Ovary (tissue), 9 donors: Measurements from ENCODE around the gene SULT6B1. TPM values are rescaled to one million over a fixed set of nuclear protein-coding genes. Genes with fewer than 3 reads are reported as not detected.

Experiments
- DNase-seq, 5 donors: peaks; one replicate each; pipeline ENCODE4 v3.0.0-alpha.2; 2019 to 2020
- H3K27ac ChIP-seq, 2 donors: fragments of 200-600 bp; one replicate each; pipeline versions ENCODE4 v1.5.1 to v1.8.0; 2019 to 2022
- H3K27me3 ChIP-seq: fragments of 200-600 bp; one replicate; pipeline ENCODE4 v1.8.0; 2022
- H3K36me3 ChIP-seq: fragments of 200-600 bp; sonication (generic); one replicate; pipeline ENCODE4 v1.5.1; 2019
- H3K4me1 ChIP-seq: one replicate; pipeline ENCODE4 v1.8.1; 2013; ENCODE audit warnings: mild to moderate bottlenecking, moderate library complexity; ENCODE audit not compliant: insufficient read depth
- H3K4me3 ChIP-seq: fragments of 200-600 bp; sonication (generic); one replicate; pipeline ENCODE4 v1.5.1; 2017
- H3K9me3 ChIP-seq, 2 donors: fragments of 200-600 bp in 1 of 2; sonication (generic) in 1 of 2; one replicate each; pipeline versions ENCODE4 v1.5.1 to v1.8.1; 2013 to 2019; ENCODE audit warnings: mild to moderate bottlenecking in 1 of 2, moderate library complexity in 1 of 2
- EP300 ChIP-seq: sonication (generic); formaldehyde crosslinking; IDR thresholded peaks from one replicate; pipeline ENCODE4 v1.6.1; 2017; ENCODE audit warnings: antibody characterized with exemption
- POLR2A ChIP-seq: fragments of 450-650 bp; IDR thresholded peaks from one replicate; pipeline ENCODE4 v1.6.1; 2017; ENCODE audit warnings: antibody characterized with exemption, mild to moderate bottlenecking, moderate library complexity
- WGBS, 3 donors: extraction: QIAGEN DNeasy Blood & Tissue Kit in 1 of 3; methylation state at CpG; one replicate each; pipeline versions ENCODE4 v1.1.5 to v1.1.7; 2013 to 2017; 5-methylcytosine and 5-hydroxymethylcytosine counted together
- intact Hi-C, 4 donors: fragments of 100-400 bp; cut with DNase I; formaldehyde crosslinking; loops; one replicate each; pipeline versions ENCODE4 v1.11.0 to v1.15.1; 2022 to 2023
- polyA plus RNA-seq, 2 donors: library from polyadenylated mRNA; stranded (reverse); fragments of 200-250 nt in 1 of 2; fragments of 350-450 nt in 1 of 2; fragmentation: Illumina TruSeq in 1 of 2; extraction: RNeasy Lipid Tissue Mini Kit (QIAGEN cat#74804) in 1 of 2; gene quantifications; one replicate each; pipeline ENCODE4 v1.2.3, GENCODE V29; 2013 to 2014
- total RNA-seq, 7 donors: library from RNA; depleted of rRNA in 2 of 7; stranded (reverse); fragments of >200 nt in 2 of 7; fragmentation: NEBNext Ultra II Directional in 3 of 7; extraction: Animal tissue kit (Norgen Biotek cat#: 25700) in 3 of 7; gene quantifications; one replicate each; pipeline versions ENCODE4 v1.1.0 to v1.2.4, GENCODE V29; 2016 to 2023
- TF ChIP-seq, protein P1 (sequence below), 3 donors: fragments of 450-650 bp in 2 of 3; fragments of 200-600 bp in 1 of 3; IDR thresholded peaks; one replicate each; pipeline versions ENCODE4 v1.5.1 to v1.8.0; 2016 to 2022; ENCODE audit warnings: antibody characterized with exemption in 3 of 3, mild to moderate bottlenecking in 1 of 3
- donor health status: DM: no; HTN: no; CAD: no; lungs with moderate emphysema.
- donor health status: DM: no; HTN: no; CAD: no.
- donor health status: Bipolar disorder and iron deficiency.
- donor health status: DM: yes; HTN: yes; CAD: no.
- donor health status: DM: no; HTN: no; CAD: no.
- donor health status: DM: yes; HTN: yes; CAD: no.

Gene SULT6B1
- total and polyA plus RNA-seq, 9 donors, result not detected

DNA sequence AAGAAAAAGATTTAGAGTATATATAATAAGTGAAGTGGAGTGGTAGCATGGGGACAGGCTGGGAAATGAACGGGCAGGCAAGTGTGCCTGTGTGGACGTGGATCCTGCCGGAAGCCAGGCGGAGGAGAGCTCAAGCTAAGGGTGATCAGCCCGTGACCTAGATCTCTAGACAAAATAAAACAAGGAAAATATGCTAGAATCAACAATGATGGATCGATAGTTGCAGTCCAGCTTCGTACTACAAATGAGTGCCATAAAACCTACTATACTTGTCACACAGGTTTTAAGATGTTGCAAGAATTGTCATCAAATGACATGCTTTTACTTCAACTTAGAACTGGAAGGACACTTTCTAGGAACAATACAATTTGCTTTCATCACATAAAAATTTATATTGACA is 40.1 kb downstream of the SULT6B1 start:
- 92 to 95% (median 92%) methylated on average over 7 of the region's 7 CpGs for WGBS, 3 donors
- Histone ChIP-seq H3K27me3 (no peaks in the 10 kb centered on the region), H3K4me1 (peaks cover 4% of the 10 kb centered on the region), H3K9me3 (no peaks in the 10 kb centered on the region), H3K27ac (no peak overlapping the region), H3K36me3 (no peaks in the 10 kb centered on the region), H3K4me3 (no peak overlapping the region)
- no peak for DNase-seq
- intact Hi-C loops, result no loop called here
- TF ChIP-seq POLR2A, result no peak
- TF ChIP-seq, protein P1, sequence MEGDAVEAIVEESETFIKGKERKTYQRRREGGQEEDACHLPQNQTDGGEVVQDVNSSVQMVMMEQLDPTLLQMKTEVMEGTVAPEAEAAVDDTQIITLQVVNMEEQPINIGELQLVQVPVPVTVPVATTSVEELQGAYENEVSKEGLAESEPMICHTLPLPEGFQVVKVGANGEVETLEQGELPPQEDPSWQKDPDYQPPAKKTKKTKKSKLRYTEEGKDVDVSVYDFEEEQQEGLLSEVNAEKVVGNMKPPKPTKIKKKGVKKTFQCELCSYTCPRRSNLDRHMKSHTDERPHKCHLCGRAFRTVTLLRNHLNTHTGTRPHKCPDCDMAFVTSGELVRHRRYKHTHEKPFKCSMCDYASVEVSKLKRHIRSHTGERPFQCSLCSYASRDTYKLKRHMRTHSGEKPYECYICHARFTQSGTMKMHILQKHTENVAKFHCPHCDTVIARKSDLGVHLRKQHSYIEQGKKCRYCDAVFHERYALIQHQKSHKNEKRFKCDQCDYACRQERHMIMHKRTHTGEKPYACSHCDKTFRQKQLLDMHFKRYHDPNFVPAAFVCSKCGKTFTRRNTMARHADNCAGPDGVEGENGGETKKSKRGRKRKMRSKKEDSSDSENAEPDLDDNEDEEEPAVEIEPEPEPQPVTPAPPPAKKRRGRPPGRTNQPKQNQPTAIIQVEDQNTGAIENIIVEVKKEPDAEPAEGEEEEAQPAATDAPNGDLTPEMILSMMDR (IDR thresholded peaks at IDR 0.05), result no peak
- no peak for TF ChIP-seq EP300

DNA sequence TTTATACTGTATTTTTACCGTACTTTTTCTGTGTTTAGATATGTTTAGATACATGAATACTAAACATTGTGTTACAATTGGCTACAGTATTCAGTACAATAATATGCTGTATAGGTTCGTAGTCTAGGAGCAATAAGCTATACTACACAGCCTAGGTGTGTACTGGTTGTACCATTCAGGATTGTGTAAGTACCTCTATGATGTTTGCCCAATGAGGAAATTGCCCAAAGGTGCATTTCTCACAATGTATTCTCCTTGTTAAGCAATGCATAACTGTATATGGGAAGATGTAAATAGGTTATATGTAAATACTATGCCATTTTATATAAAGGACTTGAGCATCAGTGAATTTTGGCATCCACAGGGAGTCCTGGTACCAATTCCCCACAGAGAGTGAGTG is 42.4 kb downstream of the SULT6B1 start:
- WGBS, 3 donors, result 96 to 98% (median 96%) methylated on average over 2 of the region's 2 CpGs
- TF ChIP-seq EP300, result no peak
- intact Hi-C loops, result no loop called here
- DNase-seq, result no peak
- H3K9me3 ChIP-seq, result no peaks in the 10 kb centered on the region
- no peak overlapping the region for H3K27ac ChIP-seq
- no peak overlapping the region for H3K4me3 ChIP-seq
- H3K4me1 ChIP-seq, result no peaks in the 10 kb centered on the region
- no peaks in the 10 kb centered on the region for H3K27me3 ChIP-seq
- H3K36me3 ChIP-seq, result no peaks in the 10 kb centered on the region

DNA sequence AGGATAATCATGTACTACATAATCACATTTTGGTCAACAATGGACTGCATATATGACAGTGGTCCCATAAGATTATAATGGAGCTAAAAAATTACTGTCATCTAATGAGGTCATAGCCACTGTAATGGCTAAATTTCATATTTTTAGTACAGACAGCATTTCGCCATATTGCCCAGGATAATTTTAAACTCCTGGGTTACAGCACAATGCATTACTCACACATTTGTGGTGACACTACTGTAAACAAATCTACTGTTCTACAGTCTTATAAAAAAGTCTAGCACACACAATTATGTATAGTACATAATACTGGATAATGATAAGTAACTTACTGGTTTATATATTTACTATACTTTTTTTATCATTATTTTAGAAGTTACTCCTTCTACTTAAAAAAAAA is 44.5 kb downstream of the SULT6B1 start:
- no peak for DNase-seq
- WGBS, 3 donors, result 97 to 99% (median 98%) methylated on average over 1 of the region's 1 CpG
- TF ChIP-seq POLR2A, result no peak
- TF ChIP-seq, protein P1 (IDR thresholded peaks at IDR 0.05), result no peak
- TF ChIP-seq EP300, result no peak
- intact Hi-C loops, result no loop called here
- Histone ChIP-seq H3K4me3 (no peak overlapping the region), H3K36me3 (no peaks in the 10 kb centered on the region), H3K9me3 (no peaks in the 10 kb centered on the region), H3K27me3 (no peaks in the 10 kb centered on the region), H3K27ac (no peak overlapping the region), H3K4me1 (no peaks in the 10 kb centered on the region)

DNA sequence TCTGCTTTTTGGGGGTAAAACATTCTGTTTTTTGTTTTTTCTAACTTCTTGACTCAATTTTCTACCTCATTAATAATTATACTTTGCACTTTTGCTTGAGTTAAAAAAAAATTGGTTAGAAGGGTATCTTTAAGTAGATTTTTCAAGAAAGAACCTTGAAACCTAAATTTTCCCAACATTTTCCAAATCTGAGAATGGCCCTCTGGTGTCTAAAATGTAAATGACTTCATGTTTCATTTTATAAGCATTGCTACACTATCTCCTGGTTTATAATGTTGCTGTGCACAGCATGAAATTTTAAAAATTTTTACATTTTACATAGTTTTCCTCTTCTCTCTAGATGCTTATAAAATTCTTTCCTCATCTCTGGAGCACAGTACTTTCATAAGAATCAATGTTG is 45.9 kb downstream of the SULT6B1 start:
- no peaks in the 10 kb centered on the region for H3K36me3 ChIP-seq
- intact Hi-C loops, result no loop called here
- H3K27me3 ChIP-seq, result no peaks in the 10 kb centered on the region
- H3K9me3 ChIP-seq, result no peaks in the 10 kb centered on the region
- DNase-seq, result no peak
- H3K4me3 ChIP-seq, result no peak overlapping the region
- no peak overlapping the region for H3K27ac ChIP-seq
- H3K4me1 ChIP-seq, result no peaks in the 10 kb centered on the region
- TF ChIP-seq EP300 (no peak), POLR2A (no peak)
- TF ChIP-seq, protein P1 (IDR thresholded peaks at IDR 0.05), result no peak

DNA sequence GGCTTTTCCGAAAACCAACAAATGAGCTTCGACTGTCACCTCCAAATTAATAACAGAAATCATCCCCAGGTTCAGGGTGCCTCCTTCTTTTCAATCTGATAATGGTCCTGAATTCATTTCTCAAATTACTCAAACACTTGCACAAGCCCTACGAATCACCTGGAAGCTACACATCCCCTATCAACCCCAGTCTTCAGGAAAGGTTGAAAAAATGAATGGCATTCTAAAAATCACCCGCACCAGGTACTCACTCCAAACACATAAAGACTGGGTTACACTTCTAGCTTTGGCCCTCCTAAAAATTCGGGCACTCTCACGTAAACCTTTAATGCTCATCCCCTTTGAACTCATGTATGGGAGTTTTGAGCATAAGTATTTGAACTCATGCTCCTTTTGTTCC is 55.6 kb downstream of the SULT6B1 start:
- WGBS, 3 donors, result 95 to 97% (median 95%) methylated on average over 6 of the region's 6 CpGs
- intact Hi-C loops, result no loop called here
- no peak overlapping the region for H3K4me3 ChIP-seq
- no peak overlapping the region for H3K27ac ChIP-seq
- no peaks in the 10 kb centered on the region for H3K4me1 ChIP-seq
- TF ChIP-seq EP300 (no peak), POLR2A (no peak)
- TF ChIP-seq, protein P1 (IDR thresholded peaks at IDR 0.05), result no peak
- no peaks in the 10 kb centered on the region for H3K9me3 ChIP-seq
- H3K36me3 ChIP-seq, result no peaks in the 10 kb centered on the region
- no peaks in the 10 kb centered on the region for H3K27me3 ChIP-seq
- no peak for DNase-seq
